Activated T-cell treated with anti-CD3 and anti-CD28 coated beads for 1 hour (primary cell): ENCODE measurements around the gene DPP10.

ENCODE experiments used
- DNase-seq: peaks from one replicate; pipeline ENCODE4 v3.0.0-alpha.2; 2020; ENCODE audit warnings: low read depth

DPP10 gene

DNA sequence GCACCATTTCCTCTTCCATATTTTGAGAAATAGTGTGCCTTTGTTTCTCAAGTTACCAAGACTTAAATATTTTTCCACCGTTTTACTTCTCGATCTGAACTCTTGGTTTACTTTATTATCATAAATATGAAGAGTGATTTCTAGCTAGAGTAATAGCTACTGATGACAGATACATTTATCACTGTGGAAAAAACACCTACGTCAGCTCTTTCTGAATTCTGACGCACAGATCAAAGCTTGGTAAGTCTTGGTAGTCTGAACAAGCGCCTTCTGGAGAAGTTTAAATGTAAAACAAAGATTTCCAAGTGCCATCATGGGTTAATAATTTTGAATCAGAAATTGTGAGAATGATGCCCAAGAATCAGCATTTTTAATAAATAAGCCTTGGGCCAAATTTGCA is 367.7 kb downstream of the DPP10 start:
- no peak for DNase-seq

DNA sequence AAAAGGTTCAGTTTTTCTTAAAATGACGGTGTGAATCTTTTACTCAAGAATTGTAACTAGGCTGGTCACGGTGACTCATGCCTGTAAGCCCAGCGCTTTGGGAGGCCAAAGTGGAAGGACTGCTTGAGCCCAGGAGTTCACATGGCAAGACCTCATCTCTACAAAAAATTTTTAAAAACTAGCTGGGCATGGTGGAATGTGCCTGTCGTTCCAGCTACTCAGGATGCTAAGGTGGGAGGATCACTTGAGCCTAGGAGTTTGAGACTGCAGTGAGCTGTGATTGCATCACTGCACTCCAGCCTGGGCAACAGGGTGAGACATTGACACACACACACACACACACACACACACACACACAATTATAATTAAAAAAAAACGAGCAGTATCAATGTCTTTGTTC is 369.8 kb downstream of the DPP10 start:
- no peak for DNase-seq

DNA sequence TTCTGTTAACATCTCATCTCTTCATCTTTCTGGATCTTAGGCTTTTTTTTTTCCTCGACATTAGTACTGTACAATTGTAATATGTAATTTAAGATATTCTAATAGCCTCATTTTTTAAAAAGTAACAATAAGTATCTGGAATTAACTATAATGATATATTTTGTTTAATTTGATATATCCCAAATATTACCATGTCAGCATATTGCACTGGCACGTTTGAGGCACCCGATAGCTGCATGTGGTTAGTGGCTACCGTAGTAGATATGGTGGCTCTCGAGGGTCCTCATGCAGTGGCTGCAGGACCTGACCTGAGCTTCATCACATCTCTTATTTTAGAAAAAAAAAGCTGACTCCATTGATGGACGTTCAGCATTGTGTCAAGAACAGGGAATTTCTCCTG is 371.9 kb downstream of the DPP10 start:
- no peak for DNase-seq

DNA sequence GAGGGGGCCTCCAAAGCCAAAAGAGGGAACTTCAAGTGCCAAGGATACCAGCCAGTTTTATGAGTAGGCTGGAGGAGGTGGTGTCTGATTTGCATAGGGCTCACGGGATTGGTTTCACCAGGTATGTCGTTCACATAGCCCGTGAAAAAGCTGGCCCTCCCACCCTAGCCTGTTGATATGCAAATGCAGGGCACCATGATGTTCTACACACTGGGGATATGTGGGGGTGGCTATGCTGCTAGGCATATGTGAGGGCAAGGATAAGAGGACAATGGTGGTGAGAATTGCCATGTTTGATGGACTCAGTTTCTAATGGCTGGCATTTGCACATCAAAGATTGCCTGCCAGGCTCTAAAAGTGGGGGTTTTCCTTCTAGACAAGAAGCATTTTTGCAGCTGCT is 378.6 kb downstream of the DPP10 start:
- no peak for DNase-seq

DNA sequence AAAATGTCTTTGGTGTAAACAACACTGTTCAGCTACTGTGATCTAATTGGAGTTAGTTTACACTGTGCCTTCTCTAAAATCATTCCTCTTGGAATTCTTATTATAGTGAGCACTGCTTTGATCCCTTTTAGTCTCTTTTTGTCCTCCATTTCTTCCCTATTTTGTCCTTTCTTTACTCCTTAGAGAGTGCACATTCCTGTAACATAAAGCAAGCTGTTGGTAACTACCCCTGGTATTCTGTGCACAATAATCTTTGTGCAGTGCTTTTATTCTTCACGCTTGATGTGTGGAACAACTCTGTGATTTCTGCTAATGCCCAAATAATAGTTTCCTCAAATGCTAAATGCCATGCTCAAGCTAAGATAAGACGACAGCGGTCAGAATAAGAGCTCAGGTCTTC is 401.5 kb downstream of the DPP10 start:
- DNase-seq: no peak

DNA sequence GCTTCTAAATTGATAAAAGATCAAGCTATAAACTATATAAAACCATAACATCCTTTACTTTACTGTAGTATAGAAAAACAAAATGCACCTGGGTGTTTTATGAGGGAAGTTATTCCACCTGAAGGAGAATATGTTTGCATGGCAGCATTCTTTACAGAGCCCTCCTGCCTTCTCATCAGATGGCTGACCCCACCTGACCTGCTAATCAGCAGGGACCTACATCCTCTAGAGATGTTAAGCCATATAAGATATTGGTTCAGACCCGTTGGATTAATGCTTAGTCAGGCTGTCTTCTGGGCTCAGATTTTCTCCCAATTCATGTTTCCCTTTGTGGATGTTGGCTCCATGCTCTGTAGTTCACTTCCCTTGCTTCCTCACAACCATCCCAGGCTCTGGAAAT is 414.8 kb downstream of the DPP10 start:
- DNase-seq: no peak

DNA sequence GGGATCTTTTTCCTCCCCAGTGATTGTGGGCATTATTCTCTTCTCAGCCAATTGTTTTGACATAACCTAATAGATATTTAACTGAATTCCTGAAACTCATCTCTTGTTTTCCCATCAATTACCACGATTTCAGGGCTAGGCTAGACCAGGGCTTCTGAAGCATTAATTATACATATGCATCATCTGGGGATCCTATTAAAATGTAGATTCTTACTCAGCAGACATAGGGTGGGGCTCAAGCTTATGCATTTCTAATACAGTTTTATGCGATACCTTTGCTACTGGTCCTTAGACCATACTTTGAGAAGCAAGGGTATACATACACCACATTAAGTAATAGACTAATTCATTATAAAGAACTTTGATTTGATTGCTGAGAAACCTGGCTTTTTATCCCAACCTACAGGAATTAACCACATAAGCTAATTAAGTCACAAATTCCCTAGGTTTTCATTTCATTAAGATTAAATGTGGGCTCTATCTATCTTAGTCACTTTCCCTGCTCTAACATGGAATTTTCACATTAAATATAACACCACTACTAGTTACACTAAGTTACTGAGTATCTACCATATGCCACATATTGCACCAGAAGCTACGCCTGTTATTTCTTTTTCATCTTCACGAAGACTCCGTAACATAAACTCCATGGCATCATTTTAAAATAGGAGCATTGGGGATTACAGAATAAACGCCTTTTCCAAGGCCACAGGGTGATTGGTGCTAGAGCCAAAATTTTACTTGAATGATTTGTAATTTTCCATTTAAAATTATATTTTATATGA is 417.5 kb downstream of the DPP10 start:
- DNase-seq: no peak

DNA sequence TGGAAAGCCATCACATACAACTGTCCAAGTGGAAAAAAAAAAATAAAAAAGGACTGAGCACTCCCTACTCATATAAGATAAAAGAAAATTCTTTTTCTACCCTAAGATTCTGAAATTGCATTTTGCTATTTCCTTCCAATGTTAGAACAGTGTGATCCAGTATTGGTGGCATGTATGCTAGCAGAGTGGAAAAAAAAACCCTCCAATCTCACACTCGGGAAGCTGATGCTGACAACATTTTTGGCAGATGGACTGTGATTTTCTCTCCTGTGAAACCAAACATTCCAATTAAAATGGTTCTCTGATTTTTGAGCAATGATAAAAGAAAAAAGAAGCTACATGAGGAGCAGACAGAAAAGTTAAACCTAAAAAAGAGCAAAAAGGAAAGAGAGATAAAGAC is 419.8 kb downstream of the DPP10 start:
- DNase-seq: no peak

DNA sequence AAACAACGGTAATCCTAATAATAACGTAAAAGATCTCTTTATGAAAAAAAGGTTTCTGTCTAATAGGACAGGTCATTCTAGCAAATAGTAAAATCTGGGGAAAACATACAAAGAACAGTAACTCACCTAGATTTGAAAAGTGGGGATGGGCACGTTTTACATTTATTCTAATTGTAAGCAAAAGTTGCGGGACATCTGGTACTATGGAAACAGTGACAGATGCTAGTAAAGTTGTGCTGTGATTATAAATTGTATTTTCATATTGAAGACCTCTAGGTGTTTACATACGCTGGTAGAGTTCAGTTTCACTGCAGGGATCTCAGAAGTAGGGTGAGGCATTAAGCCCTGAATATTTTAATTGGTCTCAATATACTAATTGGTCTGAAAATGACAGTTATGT is 422.5 kb downstream of the DPP10 start:
- DNase-seq: no peak

DNA sequence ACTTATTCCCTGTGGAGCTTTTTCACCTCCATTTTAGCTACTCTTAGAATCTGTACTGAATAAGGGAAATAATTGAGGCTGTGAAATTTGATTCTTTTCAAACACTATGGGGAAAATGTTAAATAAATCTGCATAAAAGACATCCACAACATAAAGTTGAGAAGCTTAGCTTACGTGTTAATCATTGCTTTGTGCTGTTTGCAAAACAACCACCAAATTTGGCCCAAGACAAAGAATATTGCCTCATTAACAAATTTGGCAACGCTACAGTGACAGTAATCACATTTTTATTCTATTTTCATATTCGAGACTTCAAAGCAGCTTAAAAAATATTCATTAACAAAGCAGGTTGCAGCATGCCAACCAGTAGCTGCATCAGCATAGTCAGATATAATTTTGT is 437.6 kb downstream of the DPP10 start:
- DNase-seq: no peak

DNA sequence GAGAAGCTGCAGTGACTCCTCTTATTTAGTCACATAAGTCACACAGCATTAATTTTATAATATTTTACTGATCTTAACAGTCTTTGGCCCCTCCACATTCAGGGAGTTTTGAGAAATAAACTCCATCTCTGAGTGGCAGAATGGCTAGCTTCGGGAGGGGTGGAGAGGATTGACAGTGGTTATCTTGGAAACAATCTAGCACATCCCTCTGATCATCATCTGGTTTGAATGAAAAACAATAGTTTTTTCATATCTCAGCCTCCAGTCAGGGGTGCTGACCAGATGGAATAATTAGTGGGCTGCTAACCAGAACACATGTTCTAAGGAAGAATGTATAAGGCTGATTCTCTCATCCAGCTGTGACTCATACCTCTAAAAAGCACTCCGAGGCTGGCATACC is 477.5 kb downstream of the DPP10 start:
- no peak for DNase-seq

DNA sequence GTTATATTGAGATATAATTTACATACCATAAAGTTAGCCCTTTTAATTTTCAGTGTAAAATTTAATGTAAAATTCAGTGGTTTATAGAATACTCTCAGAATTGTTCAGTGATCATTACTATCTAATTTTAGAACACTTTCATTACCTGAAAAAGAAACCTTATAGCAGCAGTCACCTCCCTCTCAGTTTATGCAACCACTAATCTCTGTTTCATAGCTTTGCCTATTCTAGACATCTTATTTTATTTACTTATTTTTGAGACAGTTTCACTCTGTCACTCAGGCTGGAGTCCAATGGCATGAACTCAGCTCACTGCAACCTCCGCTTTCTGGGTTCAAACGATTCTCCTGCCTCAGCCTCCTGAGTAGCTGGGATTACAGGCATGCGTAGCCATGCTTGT is 479.6 kb downstream of the DPP10 start:
- DNase-seq: no peak

DNA sequence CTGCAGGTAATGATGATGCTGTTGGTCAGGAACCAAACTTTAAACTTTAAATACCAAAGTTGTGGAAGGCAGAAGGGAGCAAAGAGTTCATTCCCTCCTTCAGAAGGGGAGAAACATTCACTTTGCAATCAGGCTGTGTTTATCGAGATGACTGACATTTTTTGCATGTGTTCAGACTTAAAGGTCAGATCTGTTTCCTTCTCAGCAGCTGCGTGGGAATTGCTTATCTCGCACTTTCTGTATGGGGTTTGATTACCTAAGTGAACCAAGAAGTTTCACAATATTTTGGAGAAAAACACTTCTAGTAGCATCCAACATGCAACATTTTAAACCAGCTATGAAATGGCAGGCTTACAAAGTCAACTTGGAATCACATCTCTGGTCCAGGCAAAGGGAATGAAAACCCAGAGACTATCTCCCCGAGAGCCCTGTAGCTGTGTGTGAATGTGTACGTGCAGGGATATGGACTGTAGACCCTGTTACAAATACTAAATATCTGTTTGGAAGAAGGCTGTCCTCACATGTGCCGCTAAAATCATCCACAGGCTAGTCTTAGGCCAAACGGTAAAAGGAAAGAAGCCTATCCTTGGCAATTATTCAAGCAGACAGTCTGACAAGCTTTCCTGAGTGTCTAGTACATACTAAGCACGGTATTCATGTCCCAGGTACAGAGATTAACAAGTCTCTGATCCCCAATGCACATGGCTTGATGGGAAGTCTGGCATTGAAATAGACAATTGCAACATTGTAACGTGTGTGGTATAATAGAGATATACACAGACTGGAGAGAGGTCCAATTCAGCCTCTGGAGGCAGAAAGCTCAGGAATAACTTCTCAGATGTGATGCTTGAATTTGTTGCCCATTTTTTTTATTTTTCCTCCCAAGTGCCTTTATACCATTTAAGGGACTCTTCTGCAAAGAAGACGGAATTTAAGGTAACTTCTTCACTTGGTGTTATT is 483.1 kb downstream of the DPP10 start:
- DNase-seq: no peak

DNA sequence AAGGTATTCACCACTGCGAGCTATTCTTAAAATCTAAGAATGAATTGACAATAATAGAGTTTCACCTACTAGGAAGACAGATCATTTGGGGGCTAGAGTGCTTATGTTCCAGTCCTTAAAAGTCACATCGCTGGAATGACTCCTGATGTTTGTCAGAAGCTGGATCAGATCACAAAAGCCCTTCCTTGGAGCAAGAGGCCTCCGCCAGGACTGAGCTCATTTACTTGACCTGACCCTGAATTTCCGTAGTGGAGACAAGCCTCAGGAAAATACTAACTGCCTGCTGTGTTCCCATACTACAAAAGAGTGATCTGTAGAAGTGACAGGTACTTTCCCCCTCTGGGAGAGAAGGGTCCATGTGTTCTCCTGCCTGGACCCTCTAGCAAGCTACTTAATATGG is 483.9 kb downstream of the DPP10 start:
- no peak for DNase-seq

DNA sequence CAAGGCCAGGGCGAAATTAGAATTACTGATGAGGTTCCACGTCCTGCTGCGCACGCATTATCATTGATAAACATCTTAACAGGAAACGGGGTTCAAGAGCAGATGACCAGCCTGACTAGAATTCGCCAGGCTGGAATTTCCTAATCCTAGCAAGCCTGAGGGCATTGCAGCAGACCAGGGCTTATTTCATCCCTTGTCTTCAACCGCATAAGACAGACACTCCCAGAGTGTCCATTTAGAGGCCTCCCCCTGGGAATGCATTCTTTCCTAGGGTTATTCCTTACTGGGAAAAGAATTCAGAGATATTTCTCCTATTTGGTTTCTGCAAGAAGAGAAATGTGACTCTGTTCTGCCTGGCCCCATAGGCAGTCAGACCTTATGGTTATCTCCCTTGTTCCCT is 486.8 kb downstream of the DPP10 start:
- no peak for DNase-seq

DNA sequence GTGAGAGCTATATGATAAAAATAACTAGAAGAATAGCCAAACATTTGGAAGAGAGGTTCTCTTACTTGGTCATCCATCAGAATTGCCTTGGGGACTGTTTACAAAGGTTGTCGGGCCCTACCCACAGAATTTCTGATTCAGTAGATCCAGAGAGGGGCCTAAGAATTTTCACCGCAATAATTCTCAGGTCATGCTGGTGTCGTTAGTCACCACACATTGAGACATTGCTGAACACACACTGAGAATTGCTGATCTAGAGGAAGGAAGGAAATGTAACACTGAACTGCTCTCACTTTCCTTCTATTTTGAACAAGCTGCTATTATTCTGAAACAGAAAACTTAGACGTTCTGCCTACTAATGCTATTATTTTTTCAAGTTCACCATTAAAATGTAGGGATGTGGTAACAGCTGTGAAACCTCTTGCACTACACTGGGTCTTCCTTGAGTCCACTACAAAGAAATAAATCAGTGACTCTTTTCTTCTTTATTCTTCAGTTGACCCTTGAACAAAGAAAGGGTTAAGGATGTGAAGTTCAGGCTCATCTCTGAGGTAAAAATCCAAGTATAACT is 491.3 kb downstream of the DPP10 start:
- no peak for DNase-seq

DNA sequence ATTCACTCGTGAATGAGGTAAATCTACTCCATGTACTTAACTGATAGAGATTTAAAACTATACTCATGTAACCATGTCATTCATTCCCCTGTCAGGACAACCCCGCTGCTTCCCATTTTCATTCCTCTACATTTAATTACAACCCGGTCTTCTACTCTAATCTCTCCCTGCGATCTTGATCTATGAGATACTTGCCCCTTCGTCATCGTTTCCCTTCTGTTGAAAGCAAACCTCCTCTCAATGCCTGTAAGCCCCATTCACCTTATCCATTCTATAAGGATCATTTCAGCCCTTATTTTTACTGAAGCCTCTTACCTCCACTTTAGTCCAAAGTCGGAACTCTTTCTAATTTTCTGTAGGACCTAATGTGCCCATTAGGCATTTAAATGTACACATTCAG is 492.6 kb downstream of the DPP10 start:
- DNase-seq: no peak

DNA sequence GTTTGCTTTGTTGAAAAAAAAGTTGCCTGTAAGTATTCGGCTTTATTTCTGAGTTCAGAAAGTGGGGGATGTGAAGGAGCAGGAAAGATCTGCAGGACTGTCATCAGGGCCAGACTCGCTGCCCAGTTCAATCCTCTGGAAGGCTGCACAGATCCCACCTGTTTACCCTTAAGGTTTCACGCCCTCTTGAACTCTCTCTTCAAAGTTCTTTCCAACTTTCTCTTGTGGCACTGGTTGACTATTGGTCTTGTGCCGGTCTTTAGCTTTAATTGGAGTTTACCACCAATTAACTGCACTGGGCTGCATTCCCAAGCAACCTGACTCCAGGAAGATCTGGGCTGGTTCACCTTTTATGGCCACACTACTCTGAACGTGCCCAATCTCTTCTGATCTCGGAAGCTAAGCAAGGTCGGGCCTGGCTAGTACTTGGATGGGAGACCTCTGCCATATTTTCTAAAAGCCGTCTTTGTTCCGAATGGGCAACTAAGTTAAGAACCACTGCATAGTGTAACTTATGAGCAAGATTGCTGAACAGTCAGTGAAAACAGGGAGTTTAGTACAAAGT is 495.0 kb downstream of the DPP10 start:
- no peak for DNase-seq

DNA sequence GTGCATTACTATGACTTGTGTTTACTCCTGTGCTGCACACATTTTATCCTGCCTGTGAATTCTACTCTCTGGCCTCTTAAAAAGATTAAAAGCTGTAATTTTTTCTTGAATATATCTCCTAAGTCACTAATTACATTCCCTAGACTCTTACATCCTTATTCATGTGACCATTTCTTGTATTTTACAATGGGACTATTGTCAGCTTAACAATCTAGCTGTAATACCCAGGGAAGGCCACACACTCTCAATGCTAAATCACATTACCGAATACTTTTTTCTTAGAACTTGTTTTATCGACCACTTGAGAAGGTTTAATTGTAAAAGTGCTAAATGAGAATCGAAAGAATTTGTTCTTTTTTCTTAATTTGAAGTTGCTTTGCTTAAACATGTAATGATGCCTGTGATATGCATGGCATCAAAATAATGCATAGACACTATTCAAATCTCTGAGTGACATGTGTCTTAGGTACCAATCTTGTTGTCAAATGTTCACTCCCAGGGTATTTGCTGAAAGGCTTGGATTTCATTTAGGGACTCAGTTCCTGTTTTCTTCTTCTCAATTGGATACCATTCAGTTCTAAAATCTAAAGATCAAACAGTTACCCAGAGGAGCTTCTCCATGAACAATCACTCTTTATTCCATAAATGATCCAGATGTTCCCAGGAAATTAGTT is 498.5 kb downstream of the DPP10 start:
- DNase-seq: no peak

DNA sequence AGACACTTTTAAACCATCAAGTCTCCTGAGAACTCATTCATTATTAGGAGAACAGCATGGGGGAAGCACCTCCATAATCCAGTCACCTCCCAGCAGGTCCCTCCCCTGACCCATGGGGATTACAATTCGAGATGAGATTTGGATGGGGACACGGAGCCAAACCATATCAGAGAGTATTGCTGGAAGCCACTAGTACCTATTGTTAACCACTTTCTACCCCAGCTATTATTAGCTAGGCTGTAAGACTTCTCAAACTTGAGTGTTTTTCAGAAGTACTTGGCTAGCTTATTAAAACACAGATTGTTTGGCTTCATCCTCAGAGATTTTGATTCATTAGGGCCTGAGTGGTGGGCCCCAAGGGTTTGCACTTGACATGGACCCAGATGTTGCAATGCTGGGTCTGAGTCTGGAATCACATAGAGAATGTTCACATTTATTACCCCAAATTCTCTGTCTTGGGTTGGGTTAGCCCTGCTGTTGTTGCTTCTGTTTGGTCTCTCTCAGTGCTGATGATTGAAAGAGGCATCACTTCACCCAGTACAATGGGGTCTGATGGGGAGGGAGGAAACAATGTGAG is 506.9 kb downstream of the DPP10 start:
- DNase-seq: no peak

DNA sequence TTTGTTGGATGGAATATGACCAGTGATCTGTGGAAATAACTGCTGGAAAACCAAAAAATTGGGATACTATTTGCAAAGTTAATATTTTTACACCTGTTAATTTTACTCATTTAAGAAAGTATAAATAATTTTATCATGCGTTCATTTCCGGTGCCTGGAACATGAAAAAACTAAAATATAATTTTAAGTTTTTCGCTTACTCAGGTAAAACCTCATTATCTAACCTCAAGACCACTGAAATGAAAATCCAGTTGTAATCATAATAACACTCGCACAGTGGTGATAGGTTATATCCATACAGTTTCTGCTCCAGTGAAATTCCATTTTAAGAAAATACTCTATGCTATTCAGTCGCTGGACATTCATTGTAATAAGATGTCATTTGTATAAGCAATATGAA is 517.9 kb downstream of the DPP10 start:
- no peak for DNase-seq

DNA sequence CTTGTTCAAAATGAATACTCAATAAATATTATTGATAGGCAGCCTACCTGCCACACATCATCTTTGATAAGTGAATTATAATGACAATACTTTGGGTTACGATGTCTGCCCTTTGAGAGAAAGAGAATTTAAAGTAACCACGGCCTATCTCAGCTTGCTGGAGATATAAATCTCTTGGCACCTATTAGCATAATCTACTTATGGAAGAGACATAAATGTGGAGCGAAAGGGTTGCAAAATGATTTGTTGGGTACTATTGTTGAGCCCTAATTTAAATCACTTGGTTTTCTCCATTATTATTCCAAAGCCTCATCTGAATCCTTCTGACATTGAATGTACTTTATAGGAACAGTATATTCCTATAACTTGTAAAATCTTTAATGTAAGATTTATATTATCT is 520.1 kb downstream of the DPP10 start:
- DNase-seq: no peak
